Astrocyte (in vitro differentiated cells and primary cell): ENCODE data around the gene TUBA4B.

Source experiments
- CTCF ChIP-seq: IDR thresholded peaks from 2 replicates; pipeline ENCODE4 v1.5.1; 2011; ENCODE audit warnings: low read depth, mild to moderate bottlenecking, inconsistent platforms, low read length, moderate library complexity; ENCODE audit not compliant: insufficient read depth
- EZH2 ChIP-seq: IDR thresholded peaks from 2 replicates; pipeline ENCODE4 v1.6.1; 2012; ENCODE audit warnings: mild to moderate bottlenecking, low read length, inconsistent platforms; ENCODE audit not compliant: insufficient read depth

GRCh38 chr2:219273937-219274336 is 20.9 kb downstream of the TUBA4B start:
- no peak for TF ChIP-seq CTCF
- TF ChIP-seq EZH2: no peak
